B cell (primary cell): ENCODE data around the gene ITIH2. TPM values are rescaled to one million over a fixed set of nuclear protein-coding genes. Genes with fewer than 3 reads are reported as not detected.

Experiments
- ATAC-seq: fragments of 200-7000 bp; cut with Tn5 transposase; one replicate; pipeline ENCODE4 v1.10.0; 2021; ENCODE audit warnings: low read depth, mild to moderate bottlenecking, moderate number of reproducible peaks, moderate library complexity
- CTCF ChIA-PET: fragments of 350-600 bp; sonication (Branson Sonifier 250); formaldehyde crosslinking; loops from one replicate; lab custom pipeline; 2021; ENCODE audit warnings: antibody characterized with exemption, inconsistent platforms; lab: Charles Lee
- POLR2A ChIA-PET: fragments of 350-600 bp; sonication (Branson Sonifier 250); formaldehyde crosslinking; loops from one replicate; lab custom pipeline; 2021; ENCODE audit warnings: antibody characterized with exemption; lab: Charles Lee
- DNase-seq: peaks from one replicate; pipeline ENCODE4 v3.0.0; 2013
- H2AFZ ChIP-seq: 2 replicates; pipeline ENCODE4 v1.6.1; 2012; ENCODE audit warnings: mild to moderate bottlenecking, low read depth, low read length; ENCODE audit not compliant: insufficient read depth, poor library complexity, severe bottlenecking
- H3K27ac ChIP-seq, 2 donors: 1 replicate in 1 of 2; 2 replicates in 1 of 2; pipeline ENCODE4 v1.5.1; 2012 to 2013; ENCODE audit warnings: low read length in 2 of 2, mild to moderate bottlenecking in 2 of 2, moderate library complexity in 1 of 2
- H3K27me3 ChIP-seq, 4 experiments: fragments of 200-600 bp in 1 of 4; sonication (generic) in 1 of 4; replicated peaks in 1 of 4; 1 replicate in 2 of 4; 2 replicates in 2 of 4; pipeline versions ENCODE4 v1.6.1 to v1.7.0; 2013 to 2016; ENCODE audit warnings: low read length in 3 of 4, mild to moderate bottlenecking in 2 of 4, mixed read lengths in 1 of 4, moderate library complexity in 1 of 4; ENCODE audit not compliant: insufficient read depth in 4 of 4, control insufficient read depth in 3 of 4; ENCODE audit errors: control extremely low read depth in 1 of 4
- H3K36me3 ChIP-seq, 2 experiments: replicated peaks in 1 of 2; 1 replicate in 1 of 2; 2 replicates in 1 of 2; pipeline versions ENCODE4 v1.6.1 to v1.7.1; 2013; ENCODE audit warnings: low read length in 1 of 2; ENCODE audit not compliant: insufficient read depth in 2 of 2, control insufficient read depth in 1 of 2; ENCODE audit errors: control extremely low read depth in 1 of 2, extremely low read depth in 1 of 2
- H3K4me1 ChIP-seq, 2 donors: fragments of 200-600 bp in 1 of 2; sonication (generic) in 1 of 2; 1 replicate in 1 of 2; 2 replicates in 1 of 2; pipeline versions ENCODE4 v1.5.1 to v1.6.1; 2013 to 2017; ENCODE audit warnings: low read length in 2 of 2; ENCODE audit not compliant: control insufficient read depth in 2 of 2, insufficient read depth in 2 of 2
- H3K4me2 ChIP-seq: replicated peaks from 2 replicates; pipeline ENCODE3; 2012; ENCODE audit warnings: mild to moderate bottlenecking, low read depth, low read length; ENCODE audit not compliant: poor library complexity, severe bottlenecking
- H3K4me3 ChIP-seq, 5 experiments: fragments of 200-600 bp in 1 of 5; sonication (generic) in 1 of 5; 1 replicate in 3 of 5; 2 replicates in 2 of 5; pipeline versions ENCODE4 v1.5.1 to v1.7.0; 2011 to 2016; ENCODE audit warnings: low read length in 4 of 5, mild to moderate bottlenecking in 4 of 5, low read depth in 2 of 5, control low read depth in 1 of 5, moderate library complexity in 1 of 5; ENCODE audit not compliant: insufficient read depth in 1 of 5; ENCODE audit errors: control extremely low read depth in 1 of 5, extremely low read depth in 1 of 5
- H3K79me2 ChIP-seq: fragments of 200-600 bp; sonication (generic); one replicate; pipeline ENCODE4 v1.6.0; 2016; ENCODE audit warnings: low read length; ENCODE audit not compliant: control insufficient read depth, insufficient read depth
- H3K9ac ChIP-seq: fragments of 200-600 bp; sonication (generic); 2 replicates; pipeline ENCODE4 v1.6.1; 2017; ENCODE audit warnings: mild to moderate bottlenecking, low read length, moderate library complexity
- H3K9me3 ChIP-seq, 3 donors: one replicate each; pipeline versions ENCODE4 v1.6.1 to v1.7.1; 2013; ENCODE audit warnings: low read length in 2 of 3; ENCODE audit not compliant: control insufficient read depth in 2 of 3, insufficient read depth in 1 of 3; ENCODE audit errors: control extremely low read depth in 1 of 3
- H4K20me1 ChIP-seq: 2 replicates; pipeline ENCODE4 v1.6.0; 2012; ENCODE audit warnings: mild to moderate bottlenecking, low read length; ENCODE audit not compliant: insufficient read depth, control insufficient read depth, poor library complexity, severe bottlenecking
- H3K27ac Mint-ChIP-seq: one replicate; pipeline ENCODE4 v1.8.0; 2021; ENCODE audit warnings: mixed read lengths
- H3K27me3 Mint-ChIP-seq: one replicate; pipeline ENCODE4 v1.8.0; 2021; ENCODE audit warnings: mixed read lengths
- H3K4me1 Mint-ChIP-seq: one replicate; pipeline ENCODE4 v1.8.0; 2021; ENCODE audit warnings: mixed read lengths
- H3K4me3 Mint-ChIP-seq: one replicate; pipeline ENCODE4 v1.8.0; 2021; ENCODE audit warnings: mixed read lengths
- H3K9me3 Mint-ChIP-seq: one replicate; pipeline ENCODE4 v1.8.0; 2022; ENCODE audit warnings: mixed read lengths; ENCODE audit not compliant: insufficient read depth
- EZH2 ChIP-seq: IDR thresholded peaks from 2 replicates; pipeline ENCODE4 v1.6.1; 2012; ENCODE audit warnings: borderline replicate concordance, low read depth, mild to moderate bottlenecking, moderate library complexity, low read length; ENCODE audit not compliant: insufficient read depth, poor library complexity, severe bottlenecking
- WGBS: methylation state at CpG from one replicate; pipeline ENCODE4 v1.1.5; 2013; ENCODE audit warnings: missing lambda C conversion rate; ENCODE audit not compliant: insufficient coverage; 5-methylcytosine and 5-hydroxymethylcytosine counted together
- intact Hi-C: fragments of 100-400 bp; cut with micrococcal nuclease; formaldehyde crosslinking; loops from one replicate; pipeline ENCODE4 v1.10.0; 2022
- polyA plus RNA-seq: library from polyadenylated mRNA; depleted of rRNA; stranded (reverse); fragments of >200 nt; gene quantifications from 2 replicates; pipeline ENCODE4 v1.2.3, GENCODE V29; 2012
- total RNA-seq, 2 donors: library from RNA; stranded (reverse); fragments of 120-200 nt in 1 of 2; gene quantifications; 1 replicate in 1 of 2; 2 replicates in 1 of 2; pipeline versions ENCODE4 v1.2.3 to v1.2.4, GENCODE V29; 2013 to 2022
- TF ChIP-seq, protein P1 (sequence below): fragments of 200-600 bp; IDR thresholded peaks from one replicate; pipeline ENCODE4 v1.8.0; 2022; ENCODE audit warnings: antibody characterized with exemption, mild to moderate bottlenecking

The ITIH2 gene
- total and polyA plus RNA-seq, 2 donors (not counting 1 experiment from before 2014, with no cell fraction given): not detected

DNA sequence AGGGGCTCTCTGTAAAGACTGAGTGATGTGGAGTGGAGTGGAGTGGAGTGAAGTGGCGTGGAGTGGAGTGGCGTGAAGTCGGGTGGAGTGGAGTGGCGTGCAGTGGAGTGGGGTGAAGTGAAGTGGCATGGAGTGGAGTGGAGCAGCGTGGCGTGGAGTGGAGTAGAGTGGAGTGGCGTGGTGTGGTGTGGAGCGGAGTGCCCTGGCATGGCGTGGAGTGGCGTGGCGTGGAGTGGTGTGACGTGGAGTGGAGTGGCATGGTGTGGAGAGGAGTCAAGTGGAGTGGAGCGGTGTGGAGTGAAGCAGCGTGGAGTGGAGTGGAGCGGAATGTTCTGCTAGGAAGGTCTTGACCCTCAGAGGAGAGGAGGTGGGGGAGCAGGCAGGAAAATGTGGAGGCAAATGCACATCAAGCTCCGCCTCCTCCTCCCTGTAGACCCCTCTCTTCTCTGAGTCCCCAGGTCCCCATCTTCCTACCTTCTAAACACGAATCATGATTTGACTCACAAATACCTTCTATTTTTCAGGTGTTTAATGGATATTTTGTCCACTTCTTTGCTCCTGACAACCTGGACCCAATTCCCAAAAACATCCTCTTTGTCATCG, 19.9 kb downstream of the ITIH2 start:
- WGBS: 95% methylated on average over 14 of the region's 18 CpGs
- Histone ChIP-seq H4K20me1 (no peaks in the 10 kb centered on the region), H3K4me3 (no peak overlapping the region), H3K9me3 (peaks cover 0 to 5% (median 0%) of the 10 kb centered on the region in 3 donors), H3K27ac (no peak overlapping the region), H3K79me2 (no peaks in the 10 kb centered on the region), H3K27me3 (peaks cover 0 to 5% (median 0%) of the 10 kb centered on the region in 4 experiments), H2AFZ (no peak overlapping the region), H3K4me1 (no peaks in the 10 kb centered on the region), H3K36me3 (no peaks in the 10 kb centered on the region), H3K4me2 (no peak overlapping the region), H3K9ac (no peak overlapping the region)
- CTCF ChIA-PET: no interaction called here
- no peaks in the 10 kb centered on the region for H3K9me3 Mint-ChIP-seq
- H3K27me3 Mint-ChIP-seq: peaks cover 9% of the 10 kb centered on the region
- intact Hi-C loops: no loop called here
- TF ChIP-seq EZH2: no peak
- TF ChIP-seq, protein P1, sequence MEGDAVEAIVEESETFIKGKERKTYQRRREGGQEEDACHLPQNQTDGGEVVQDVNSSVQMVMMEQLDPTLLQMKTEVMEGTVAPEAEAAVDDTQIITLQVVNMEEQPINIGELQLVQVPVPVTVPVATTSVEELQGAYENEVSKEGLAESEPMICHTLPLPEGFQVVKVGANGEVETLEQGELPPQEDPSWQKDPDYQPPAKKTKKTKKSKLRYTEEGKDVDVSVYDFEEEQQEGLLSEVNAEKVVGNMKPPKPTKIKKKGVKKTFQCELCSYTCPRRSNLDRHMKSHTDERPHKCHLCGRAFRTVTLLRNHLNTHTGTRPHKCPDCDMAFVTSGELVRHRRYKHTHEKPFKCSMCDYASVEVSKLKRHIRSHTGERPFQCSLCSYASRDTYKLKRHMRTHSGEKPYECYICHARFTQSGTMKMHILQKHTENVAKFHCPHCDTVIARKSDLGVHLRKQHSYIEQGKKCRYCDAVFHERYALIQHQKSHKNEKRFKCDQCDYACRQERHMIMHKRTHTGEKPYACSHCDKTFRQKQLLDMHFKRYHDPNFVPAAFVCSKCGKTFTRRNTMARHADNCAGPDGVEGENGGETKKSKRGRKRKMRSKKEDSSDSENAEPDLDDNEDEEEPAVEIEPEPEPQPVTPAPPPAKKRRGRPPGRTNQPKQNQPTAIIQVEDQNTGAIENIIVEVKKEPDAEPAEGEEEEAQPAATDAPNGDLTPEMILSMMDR: no peak
- DNase-seq: no peak
- no peak overlapping the region for H3K27ac Mint-ChIP-seq
- no peaks in the 10 kb centered on the region for H3K4me1 Mint-ChIP-seq
- H3K4me3 Mint-ChIP-seq: no peak overlapping the region
- no peak for ATAC-seq
- POLR2A ChIA-PET: no interaction called here

- 95% methylated on average over 13 of the region's 13 CpGs for WGBS
- CTCF ChIA-PET: no interaction called here
Observed at GRCh38 chr10:7734821-7735220, 31.7 kb downstream of the ITIH2 start.

More at GRCh38 chr10:7734821-7735220, 31.7 kb downstream of the ITIH2 start:
- Mint-ChIP-seq H3K4me1 (no peaks in the 10 kb centered on the region), H3K4me3 (no peak overlapping the region), H3K27me3 (peaks cover 7% of the 10 kb centered on the region), H3K27ac (no peak overlapping the region), H3K9me3 (no peaks in the 10 kb centered on the region)
- intact Hi-C loops: no loop called here
- ATAC-seq: no peak
- H3K9ac ChIP-seq: no peak overlapping the region
- H4K20me1 ChIP-seq: no peaks in the 10 kb centered on the region
- H2AFZ ChIP-seq: no peak overlapping the region
- DNase-seq: no peak
- peaks cover 0 to 3% (median 0%) of the 10 kb centered on the region in 4 experiments for H3K27me3 ChIP-seq
- no peaks in the 10 kb centered on the region for H3K79me2 ChIP-seq
- peaks cover 0 to 9% (median 0%) of the 10 kb centered on the region in 3 donors for H3K9me3 ChIP-seq
- TF ChIP-seq, protein P1: no peak
- no peak for TF ChIP-seq EZH2
- no peak overlapping the region for H3K4me3 ChIP-seq
- POLR2A ChIA-PET: no interaction called here
- no peaks in the 10 kb centered on the region for H3K36me3 ChIP-seq
- H3K4me2 ChIP-seq: no peak overlapping the region
- no peaks in the 10 kb centered on the region for H3K4me1 ChIP-seq
- H3K27ac ChIP-seq: no peak overlapping the region
